ENCODE data around the gene FGGY.
"Not testable (repeated sequence)": the region's sequence is repeated elsewhere in the genome, so short reads cannot be mapped to it uniquely, and the experiment has no call there.

FGGY gene

GRCh38 chr1:59601041-59601441, 304.1 kb downstream of the FGGY start:
- DNase-seq, result peak; percentile 69

- DNase-seq, result no peak
Measured at GRCh38 chr1:59601811-59602210, 304.9 kb downstream of the FGGY start.

GRCh38 chr1:59604191-59604590, 307.3 kb downstream of the FGGY start:
- no peak for DNase-seq

- no peak for DNase-seq
Measured at GRCh38 chr1:59605184-59605583, 308.3 kb downstream of the FGGY start.

- DNase-seq, result no peak
Measured at GRCh38 chr1:59605761-59606160, 308.9 kb downstream of the FGGY start.

GRCh38 chr1:59609245-59609644, 312.4 kb downstream of the FGGY start:
- no peak for DNase-seq

- DNase-seq, result not testable (repeated sequence)
Measured at GRCh38 chr1:59610499-59610898, 313.6 kb downstream of the FGGY start.

- no peak for DNase-seq
Measured at GRCh38 chr1:59617434-59617833, 320.5 kb downstream of the FGGY start.

GRCh38 chr1:59619557-59619956, 322.7 kb downstream of the FGGY start:
- no peak for DNase-seq

GRCh38 chr1:59625384-59625783, 328.5 kb downstream of the FGGY start:
- no peak for DNase-seq

- DNase-seq, result no peak
Measured at GRCh38 chr1:59631561-59632255, 334.8 kb downstream of the FGGY start.

GRCh38 chr1:59635097-59635496, 338.2 kb downstream of the FGGY start:
- no peak for DNase-seq

GRCh38 chr1:59638231-59638711, 341.4 kb downstream of the FGGY start:
- peak; percentile 8 for DNase-seq

- no peak for DNase-seq
Measured at GRCh38 chr1:59639266-59639665, 342.4 kb downstream of the FGGY start.

GRCh38 chr1:59640851-59641250, 344.0 kb downstream of the FGGY start:
- no peak for DNase-seq

- no peak for DNase-seq
Measured at GRCh38 chr1:59641836-59642235, 344.9 kb downstream of the FGGY start.

GRCh38 chr1:59643526-59643925, 346.6 kb downstream of the FGGY start:
- DNase-seq, result no peak

- DNase-seq, result no peak
Measured at GRCh38 chr1:59645893-59646292, 349.0 kb downstream of the FGGY start.

GRCh38 chr1:59653142-59653958, 356.5 kb downstream of the FGGY start:
- not testable (repeated sequence) for DNase-seq

GRCh38 chr1:59653968-59654367, 357.1 kb downstream of the FGGY start:
- no peak for DNase-seq

- no peak for DNase-seq
Measured at GRCh38 chr1:59657873-59658465, 361.1 kb downstream of the FGGY start.

- no peak for DNase-seq
Measured at GRCh38 chr1:59664166-59664565, 367.3 kb downstream of the FGGY start.

GRCh38 chr1:59666106-59666505, 369.2 kb downstream of the FGGY start:
- no peak for DNase-seq

GRCh38 chr1:59667020-59667419, 370.1 kb downstream of the FGGY start:
- no peak for DNase-seq
